PC-3 (cell line): Measurements from ENCODE around the gene LMCD1. TPM values are rescaled to one million over a fixed set of nuclear protein-coding genes. Genes with fewer than 3 reads are reported as not detected.

Source experiments
- ATAC-seq: fragments of 200-7000 bp; cut with Tn5 transposase; 2 replicates; pipeline ENCODE4 v1.9.1; 2020; ENCODE audit warnings: mild to moderate bottlenecking, moderate library complexity
- BruUV-seq: library from RNA; stranded (reverse); fragments of 400-500 nt; replicated peaks from 2 replicates; lab custom pipeline; 2021; lab: Mats Ljungman, UMichigan
- CTCF ChIA-PET: fragments of 300-600 bp; sonication (Branson Sonifier 250); formaldehyde crosslinking; loops from one replicate; lab custom pipeline; 2022; ENCODE audit warnings: antibody characterized with exemption; lab: Charles Lee
- POLR2A ChIA-PET: fragments of 300-600 bp; sonication (Branson Sonifier 250); formaldehyde crosslinking; loops from one replicate; lab custom pipeline; 2022; ENCODE audit warnings: antibody characterized with exemption; ENCODE audit not compliant: unreplicated experiment; lab: Charles Lee
- DNase-seq: peaks from one replicate; pipeline ENCODE4 v3.0.0-alpha.2; 2015
- H2AFZ ChIP-seq: fragments of 300-600 bp; sonication (generic); 2 replicates; pipeline ENCODE4 v1.6.0; 2016; ENCODE audit warnings: antibody characterized with exemption, low read length
- H3F3A ChIP-seq: fragments of 300-600 bp; sonication (generic); one replicate; pipeline ENCODE4 v1.6.0; 2017; ENCODE audit warnings: antibody characterized with exemption, low read length, control low read depth, mild to moderate bottlenecking; ENCODE audit not compliant: unreplicated experiment
- H3K27ac ChIP-seq: fragments of 300-600 bp; sonication (generic); 2 replicates; pipeline ENCODE4 v1.5.1; 2016; ENCODE audit warnings: mild to moderate bottlenecking, low read length
- H3K27me3 ChIP-seq: fragments of 300-600 bp; sonication (generic); 2 replicates; pipeline ENCODE4 v1.6.1; 2016; ENCODE audit warnings: low read length, mixed read lengths
- H3K36me3 ChIP-seq: fragments of 300-600 bp; sonication (generic); 2 replicates; pipeline ENCODE4 v1.6.1; 2016; ENCODE audit warnings: low read depth, mixed run types, low read length, mixed read lengths
- H3K4me1 ChIP-seq: fragments of 300-600 bp; sonication (generic); 2 replicates; pipeline ENCODE4 v1.5.1; 2016; ENCODE audit warnings: low read length; ENCODE audit not compliant: insufficient read depth
- H3K4me2 ChIP-seq: fragments of 300-600 bp; sonication (generic); 2 replicates; pipeline ENCODE4 v1.6.0; 2016; ENCODE audit warnings: low read length
- H3K4me3 ChIP-seq: fragments of 300-600 bp; sonication (generic); 2 replicates; pipeline ENCODE4 v1.5.1; 2016; ENCODE audit warnings: mild to moderate bottlenecking, low read length, mixed read lengths
- H3K79me2 ChIP-seq: fragments of 300-600 bp; sonication (generic); 2 replicates; pipeline ENCODE4 v1.6.1; 2017; ENCODE audit warnings: low read length, mixed read lengths
- H3K9ac ChIP-seq: fragments of 300-600 bp; sonication (generic); 2 replicates; pipeline ENCODE4 v1.6.0; 2016; ENCODE audit warnings: mild to moderate bottlenecking, low read length
- H3K9me2 ChIP-seq: fragments of 300-600 bp; sonication (generic); replicated peaks from 2 replicates; pipeline ENCODE4 v1.6.1; 2016; ENCODE audit warnings: mixed run types, low read length, mixed read lengths
- H3K9me3 ChIP-seq: fragments of 300-600 bp; sonication (generic); 2 replicates; pipeline ENCODE4 v1.6.1; 2016; ENCODE audit warnings: low read length, mixed read lengths
- H4K20me1 ChIP-seq: fragments of 300-600 bp; sonication (generic); 2 replicates; pipeline ENCODE4 v1.6.1; 2016; ENCODE audit warnings: low read length, mixed read lengths
- CTCF ChIP-seq: fragments of 300-600 bp; sonication (generic); conservative IDR thresholded peaks from 2 replicates; pipeline ENCODE4 v1.5.1; 2017; ENCODE audit warnings: antibody characterized with exemption, low read depth, mild to moderate bottlenecking, low read length
- EZH2 ChIP-seq: fragments of 300-600 bp; sonication (generic); IDR thresholded peaks from one replicate; pipeline ENCODE4 v1.6.1; 2017; ENCODE audit warnings: antibody characterized with exemption, mild to moderate bottlenecking, low read length; ENCODE audit not compliant: unreplicated experiment
- EZH2phosphoT487 ChIP-seq: fragments of 300-600 bp; sonication (generic); IDR thresholded peaks from 2 replicates; pipeline ENCODE4 v1.6.1; 2018; ENCODE audit warnings: mild to moderate bottlenecking, antibody characterized with exemption, low read length, borderline replicate concordance
- intact Hi-C: fragments of 100-400 bp; cut with micrococcal nuclease; formaldehyde crosslinking; loops from 2 replicates; pipeline ENCODE4 v1.9.0; 2023
- total RNA-seq: library from RNA; depleted of rRNA; stranded (reverse); fragments of >200 nt; gene quantifications from 2 replicates; pipeline ENCODE4 v1.2.3, GENCODE V29; 2014

LMCD1 gene
- total RNA-seq, 1 experiment from 2014 or later: 9.1 TPM

- no TSS peak for BruUV-seq
- no peaks in the 10 kb centered on the region for H3K27me3 ChIP-seq
- H3K36me3 ChIP-seq: no peaks in the 10 kb centered on the region
- H3K79me2 ChIP-seq: no peaks in the 10 kb centered on the region
- no peak overlapping the region for H3K27ac ChIP-seq
- ATAC-seq: no peak
- H3K9me3 ChIP-seq: no peaks in the 10 kb centered on the region
- peaks cover 29% of the 10 kb centered on the region for H3K4me1 ChIP-seq
- no peak for DNase-seq
- TF ChIP-seq CTCF (no peak), EZH2 (no peak), EZH2phosphoT487 (no peak)
- POLR2A ChIA-PET: no interaction called here
- no peaks in the 10 kb centered on the region for H3F3A ChIP-seq
- no peaks in the 10 kb centered on the region for H3K9me2 ChIP-seq
- no peaks in the 10 kb centered on the region for H4K20me1 ChIP-seq
- intact Hi-C loops: loop anchor here (5.0 to 10.0 kb wide), 2 partner anchors 139 to 296 kb away; no protein-coding TSS in a partner anchor
- no peak overlapping the region for H2AFZ ChIP-seq
- no peak overlapping the region for H3K9ac ChIP-seq
- H3K4me3 ChIP-seq: no peak overlapping the region
- CTCF ChIA-PET: interaction anchor here (1.4 kb wide), 1 partner anchor 177 kb away, joined by 5 read pairs; no protein-coding TSS in a partner anchor
- no peak overlapping the region for H3K4me2 ChIP-seq
Observed at GRCh38 chr3:8621141-8621540, 119.5 kb downstream of the LMCD1 start.

GRCh38 chr3:8621872-8622271 is 120.2 kb downstream of the LMCD1 start:
- intact Hi-C loops: loop anchor here (5.0 to 10.0 kb wide), 2 partner anchors 140 to 297 kb away; no protein-coding TSS in a partner anchor
- Histone ChIP-seq H3K4me1 (peaks cover 30% of the 10 kb centered on the region), H3K4me2 (no peak overlapping the region), H3K9me2 (no peaks in the 10 kb centered on the region), H3K9me3 (no peaks in the 10 kb centered on the region), H3K79me2 (no peaks in the 10 kb centered on the region), H3K36me3 (no peaks in the 10 kb centered on the region), H4K20me1 (no peaks in the 10 kb centered on the region), H3K4me3 (no peak overlapping the region), H2AFZ (no peak overlapping the region), H3K27me3 (no peaks in the 10 kb centered on the region), H3F3A (no peaks in the 10 kb centered on the region), H3K9ac (no peak overlapping the region), H3K27ac (no peak overlapping the region)
- ChIA-PET CTCF (interaction anchor here (0.9 to 1.4 kb wide), 3 partner anchors 138 to 180 kb away, joined by 3 to 5 read pairs (median 4); no protein-coding TSS in a partner anchor), POLR2A (no interaction called here)
- DNase-seq (peak; percentile 14), ATAC-seq (no peak)
- no TSS peak for BruUV-seq
- no peak for TF ChIP-seq EZH2
- no peak for TF ChIP-seq EZH2phosphoT487
- no peak for TF ChIP-seq CTCF
